Kidney glomerular epithelial cell (primary cell): Measurements from ENCODE around the gene ILF2.
"Not testable (repeated sequence)": the region's sequence is repeated elsewhere in the genome, so short reads cannot be mapped to it uniquely, and the experiment has no call there.

Experiments used
- DNase-seq: peaks from one replicate; lab custom pipeline; 2025; lab: John Stamatoyannopoulos, UW

ILF2 gene

DNA sequence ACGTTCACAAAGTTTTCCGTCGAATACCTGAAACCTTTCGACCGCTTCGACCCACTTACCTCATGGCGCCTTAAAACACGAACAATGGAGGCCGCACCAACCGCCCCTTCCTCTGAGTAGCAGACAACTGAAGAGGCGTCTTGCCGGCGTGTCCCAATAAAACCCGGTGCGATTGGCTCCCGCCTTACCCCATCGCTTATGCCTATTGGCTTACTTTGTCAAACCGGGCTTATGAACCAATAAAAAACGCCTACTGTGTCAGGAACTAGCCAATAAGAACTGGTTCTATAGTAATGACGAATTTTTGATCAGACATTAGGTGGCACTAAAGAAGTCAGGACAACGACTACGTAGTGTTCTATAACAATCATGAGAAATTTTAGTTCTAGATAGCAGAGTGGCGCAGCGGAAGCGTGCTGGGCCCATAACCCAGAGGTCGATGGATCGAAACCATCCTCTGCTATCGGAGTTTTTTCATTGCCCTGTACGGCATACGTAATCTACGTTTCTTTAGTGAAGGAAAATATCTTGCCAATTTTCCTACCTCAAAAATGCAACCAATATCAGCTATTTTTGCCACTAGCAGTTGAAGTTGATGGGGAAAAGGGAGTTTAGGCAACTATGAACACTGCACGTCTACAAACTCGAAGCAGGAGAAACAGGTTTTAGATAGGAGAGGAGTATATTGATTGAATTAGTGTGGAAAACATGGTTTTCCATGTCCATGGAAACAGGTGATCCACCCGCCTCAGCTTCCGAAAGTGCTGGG is at the start of gene ILF2:
Gene ILF2, minus strand, starts transcription at position 135 of the 769 bp plus-strand sequence. Its CDS starts 71 bp downstream, at position 64.
- DNase-seq = peak; percentile 98

DNA sequence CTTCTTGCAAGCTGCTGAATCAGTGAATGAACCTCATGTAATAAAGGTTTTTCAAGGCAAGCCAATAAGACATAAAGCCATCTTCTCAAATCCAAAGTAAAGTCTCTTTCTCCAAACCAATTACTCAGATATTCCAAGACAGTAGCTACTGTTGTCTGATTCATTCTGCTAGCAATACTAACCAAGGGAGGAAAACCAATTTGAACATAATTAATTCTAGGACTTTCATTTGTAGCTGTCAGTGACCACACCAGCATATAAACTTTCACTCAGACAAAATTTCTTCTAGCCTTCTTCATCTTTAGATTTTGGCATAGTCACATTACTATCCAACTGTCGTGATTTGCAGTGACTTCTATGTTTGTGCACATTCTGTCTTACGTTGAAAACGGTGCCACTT is 46.5 kb upstream of the ILF2 start:
- no peak for DNase-seq

DNA sequence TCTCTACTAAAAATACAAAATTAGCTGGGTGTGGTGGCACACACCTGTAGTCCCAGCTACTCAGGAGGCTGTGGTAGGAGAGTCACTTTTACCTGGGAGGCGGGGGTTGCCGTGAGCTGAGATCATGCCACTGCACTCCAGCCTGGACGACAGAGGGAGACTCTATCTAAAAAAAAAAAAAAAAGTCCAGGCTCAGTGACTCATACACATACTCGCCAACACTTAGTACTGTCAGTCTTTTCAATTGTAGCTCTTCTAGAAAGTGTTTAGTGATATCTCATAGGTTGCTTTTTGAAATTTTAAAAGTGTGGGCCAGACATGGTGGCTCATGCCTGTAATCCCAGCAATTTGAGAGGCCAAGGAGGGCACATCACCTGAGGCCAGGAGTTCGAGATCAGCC is 45.4 kb upstream of the ILF2 start:
- DNase-seq = not testable (repeated sequence)

DNA sequence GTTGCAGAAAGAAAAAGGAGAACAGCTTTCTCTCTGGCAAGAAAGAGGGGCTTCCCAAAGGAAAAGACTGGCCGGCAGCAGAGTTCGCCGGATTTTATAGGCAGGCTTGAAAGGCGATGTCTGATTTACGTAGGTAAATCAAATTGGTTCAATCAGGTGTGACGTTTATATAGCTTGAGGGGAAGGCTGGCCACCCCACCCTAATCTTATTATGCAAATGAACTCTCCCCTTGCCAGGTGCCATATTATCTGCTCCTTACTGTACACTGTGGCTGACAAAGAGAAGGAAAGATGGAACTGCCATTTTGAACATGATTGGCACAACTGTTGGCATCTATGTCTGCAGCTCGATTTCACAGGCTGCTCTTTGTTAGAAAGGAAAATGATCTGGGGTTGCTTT is 40.2 kb upstream of the ILF2 start:
- no peak for DNase-seq

DNA sequence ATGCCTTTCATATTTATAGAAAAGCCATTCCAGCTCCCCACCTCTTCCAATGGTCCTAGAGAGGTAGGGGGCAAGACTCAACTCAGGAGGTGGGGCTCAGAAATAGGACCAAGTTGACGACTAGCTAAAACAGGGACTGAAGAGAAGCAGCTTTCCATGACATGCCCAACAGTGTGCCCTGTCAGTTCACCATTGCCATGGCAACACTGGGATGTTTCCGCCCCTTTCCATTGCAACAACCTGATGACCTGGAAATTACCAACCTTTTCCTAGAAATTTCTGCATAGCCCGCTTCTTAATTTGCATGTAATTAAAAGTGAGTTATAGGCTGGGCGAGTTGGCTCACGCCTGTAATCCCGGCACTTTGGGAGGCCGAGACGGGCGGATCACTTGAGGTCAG is 34.7 kb upstream of the ILF2 start:
- DNase-seq = no peak

DNA sequence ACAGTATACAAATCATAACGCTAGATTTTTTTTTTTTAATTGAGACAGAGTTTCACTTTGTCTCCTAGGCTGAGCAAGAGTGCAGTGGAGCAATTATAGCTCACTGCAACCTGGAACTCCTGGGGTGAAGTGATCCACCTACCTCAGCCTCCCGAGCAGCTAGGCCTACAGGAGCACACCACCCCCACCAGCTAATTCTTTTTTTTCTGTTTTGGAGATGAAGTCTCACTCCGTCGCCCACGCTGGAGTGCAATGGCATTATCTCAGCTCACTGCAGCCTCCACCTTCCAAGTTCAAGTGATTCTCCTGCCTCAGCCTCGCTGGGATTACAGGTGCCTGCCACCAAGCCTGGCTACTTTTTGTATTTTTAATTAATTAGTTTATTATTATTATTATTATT is 29.0 kb upstream of the ILF2 start:
- DNase-seq = no peak

DNA sequence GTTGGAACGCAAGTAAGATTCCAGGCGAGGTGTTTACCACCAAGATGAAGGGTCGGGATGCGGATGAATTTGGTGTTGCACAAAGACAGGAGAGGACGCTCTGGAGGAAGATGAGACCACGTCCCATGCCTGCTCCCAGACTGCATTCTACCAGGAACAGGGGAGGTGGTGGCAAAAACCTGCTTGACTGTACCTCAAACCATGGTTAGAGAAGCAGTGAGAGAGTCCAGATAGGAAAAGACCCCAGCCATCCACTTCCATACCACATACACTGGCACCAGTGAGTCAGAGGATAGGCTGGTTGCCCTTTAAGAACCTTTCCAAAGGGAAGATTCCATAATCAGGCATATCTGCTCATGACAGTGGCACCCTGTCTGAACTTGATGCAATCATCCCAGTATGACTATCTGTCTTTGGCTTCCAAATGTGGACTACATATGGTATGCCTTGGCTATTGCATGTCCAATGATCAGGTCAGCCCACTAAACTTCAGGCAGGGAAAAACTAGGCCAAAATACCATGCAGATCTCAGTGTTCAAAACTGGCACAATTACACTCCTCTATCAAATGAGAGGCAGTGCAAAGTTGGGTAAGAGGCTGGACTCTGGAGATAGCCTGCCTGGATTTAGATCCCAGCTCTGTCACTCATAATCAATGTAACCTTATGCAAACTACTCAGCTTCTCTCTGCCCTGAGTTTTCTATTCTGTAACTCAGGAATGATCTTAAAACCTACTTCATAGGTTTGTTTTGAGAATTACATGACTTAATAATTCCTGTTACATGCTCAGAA is 28.3 kb upstream of the ILF2 start:
- DNase-seq = peak; percentile 43

DNA sequence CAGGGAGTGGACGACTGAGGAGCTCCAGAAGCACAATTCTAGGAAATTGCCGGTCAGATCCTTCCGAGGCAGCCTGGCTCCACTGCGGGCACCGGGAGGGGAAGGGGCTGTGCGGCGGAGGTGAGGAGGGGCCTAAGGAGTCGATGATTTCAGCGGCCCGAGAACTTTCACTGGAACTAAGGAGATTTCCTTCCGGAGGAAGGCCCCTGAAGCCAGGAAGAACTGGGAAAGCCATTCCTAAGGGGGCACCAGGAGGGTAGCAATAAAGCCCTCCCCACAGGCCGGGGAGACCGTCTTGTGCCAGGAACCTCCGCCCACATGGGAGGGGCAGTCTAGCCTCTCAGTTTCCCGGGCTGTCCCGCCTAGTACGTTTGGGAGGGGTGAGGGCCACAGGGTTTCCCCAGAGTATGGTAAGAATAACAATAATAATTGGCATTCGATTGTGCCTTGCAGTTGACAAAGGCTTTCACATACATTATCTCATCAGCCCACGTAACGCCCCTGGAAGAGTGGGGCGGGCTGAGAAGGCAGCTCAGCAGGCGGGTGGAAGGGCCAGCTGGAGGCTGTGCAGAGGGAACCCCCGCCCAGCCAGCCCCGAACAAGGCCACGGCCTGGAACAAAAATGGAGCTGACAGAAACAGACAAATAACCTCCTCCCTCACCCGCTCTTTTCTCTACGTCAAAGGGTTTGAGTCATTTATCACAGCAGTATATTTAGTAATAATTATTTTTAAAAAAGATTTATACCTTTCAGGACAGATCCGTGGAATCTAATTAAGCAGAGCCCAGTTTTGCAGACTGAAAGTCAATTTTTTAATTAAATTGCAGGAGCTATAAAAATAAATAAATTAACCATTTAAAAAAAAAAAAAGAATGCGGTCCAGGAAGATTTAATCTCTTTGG is 27.5 kb upstream of the ILF2 start:
- peak; percentile 98 for DNase-seq

DNA sequence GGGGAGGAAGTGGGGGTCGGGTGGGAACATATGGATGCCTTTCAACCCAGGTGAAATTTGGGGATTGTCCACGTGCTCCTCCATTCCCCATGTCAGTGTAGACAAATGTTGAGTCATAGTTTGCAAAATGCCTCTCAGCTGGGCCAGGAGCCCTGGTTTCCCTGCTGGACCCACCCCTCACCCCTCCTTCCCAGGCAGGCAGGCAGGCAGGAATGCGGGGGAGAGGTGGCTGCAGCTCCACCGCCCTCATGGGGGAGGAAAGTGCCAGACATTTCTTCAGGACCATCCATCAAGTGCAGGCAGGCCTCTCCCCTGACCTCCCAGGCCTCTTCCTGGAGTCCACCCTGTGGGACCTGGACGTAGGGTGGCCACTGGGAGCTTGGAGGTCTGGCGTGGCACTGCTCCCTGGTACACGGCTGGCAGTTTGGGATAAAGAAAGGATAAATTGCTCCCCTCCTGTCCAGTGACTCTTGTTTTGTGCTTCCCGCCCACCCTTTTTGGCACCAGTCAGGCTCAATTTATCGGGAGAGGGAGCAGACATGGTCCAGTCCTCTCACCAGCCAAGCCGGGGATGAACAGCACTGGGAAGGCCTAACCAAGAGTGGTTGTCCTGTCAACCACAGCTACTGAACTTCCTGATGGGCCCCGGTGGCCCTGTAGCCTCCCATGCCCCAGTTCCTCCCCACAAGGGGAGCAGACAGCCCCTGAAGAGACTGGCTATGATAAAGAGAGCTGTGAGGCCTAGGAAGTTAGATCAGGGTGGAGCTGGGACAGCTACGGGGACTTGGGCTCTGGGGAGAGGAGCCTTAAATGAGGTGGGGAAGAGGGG is 26.6 kb upstream of the ILF2 start:
- DNase-seq = peak; percentile 95

DNA sequence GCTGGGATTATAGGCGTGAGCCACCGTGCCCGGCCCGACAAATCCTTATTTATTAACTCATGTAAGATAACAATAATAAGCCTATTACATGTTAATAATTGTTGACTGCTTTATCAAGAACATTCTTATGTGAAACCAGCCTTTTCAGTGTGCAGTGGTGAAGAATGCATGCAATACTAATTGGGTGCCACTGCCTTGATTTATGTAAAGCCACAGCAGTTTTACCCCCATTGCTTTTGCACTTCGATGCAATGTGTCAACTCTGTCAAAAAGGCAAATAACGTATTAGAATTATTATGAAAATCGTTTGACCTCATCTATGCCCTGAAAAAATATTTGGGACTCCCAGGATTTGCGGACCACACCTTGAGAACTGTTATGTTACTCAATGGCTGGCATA is 25.9 kb upstream of the ILF2 start:
- DNase-seq = peak; percentile 82

DNA sequence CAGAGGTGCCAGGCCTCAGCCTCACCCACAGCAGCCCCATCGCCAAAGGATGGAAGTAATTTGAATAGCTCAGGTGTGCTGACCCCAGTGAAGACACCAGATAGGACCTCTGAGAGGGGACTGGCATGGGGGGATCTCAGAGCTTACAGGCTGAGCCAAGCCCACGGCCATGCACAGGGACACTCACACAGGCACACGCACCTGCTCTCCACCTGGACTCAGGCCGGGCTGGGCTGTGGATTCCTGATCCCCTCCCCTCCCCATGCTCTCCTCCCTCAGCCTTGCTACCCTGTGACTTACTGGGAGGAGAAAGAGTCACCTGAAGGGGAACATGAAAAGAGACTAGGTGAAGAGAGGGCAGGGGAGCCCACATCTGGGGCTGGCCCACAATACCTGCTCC is 22.7 kb upstream of the ILF2 start:
- no peak for DNase-seq

DNA sequence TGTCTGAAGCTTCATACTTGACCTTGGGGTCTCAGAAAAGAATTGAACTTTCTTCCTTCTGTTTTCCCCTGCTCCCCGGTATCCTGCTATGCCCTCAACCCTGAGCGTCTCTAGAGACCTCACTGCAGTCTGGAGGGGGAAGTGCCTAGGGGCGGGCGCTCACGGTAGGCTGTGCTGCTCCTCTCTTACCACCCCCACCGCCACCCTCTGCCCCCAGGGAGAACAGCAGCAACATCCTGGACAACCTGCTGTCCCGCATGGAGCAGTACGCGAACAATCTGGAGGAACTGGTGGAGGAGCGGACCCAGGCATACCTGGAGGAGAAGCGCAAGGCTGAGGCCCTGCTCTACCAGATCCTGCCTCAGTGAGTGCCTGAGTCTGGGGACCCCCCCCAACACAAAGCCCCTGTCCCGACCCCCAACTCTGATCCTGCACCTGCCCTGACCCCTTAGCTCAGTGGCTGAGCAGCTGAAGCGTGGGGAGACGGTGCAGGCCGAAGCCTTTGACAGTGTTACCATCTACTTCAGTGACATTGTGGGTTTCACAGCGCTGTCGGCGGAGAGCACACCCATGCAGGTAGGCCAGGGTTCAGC is 18.0 kb upstream of the ILF2 start:
- no peak for DNase-seq

DNA sequence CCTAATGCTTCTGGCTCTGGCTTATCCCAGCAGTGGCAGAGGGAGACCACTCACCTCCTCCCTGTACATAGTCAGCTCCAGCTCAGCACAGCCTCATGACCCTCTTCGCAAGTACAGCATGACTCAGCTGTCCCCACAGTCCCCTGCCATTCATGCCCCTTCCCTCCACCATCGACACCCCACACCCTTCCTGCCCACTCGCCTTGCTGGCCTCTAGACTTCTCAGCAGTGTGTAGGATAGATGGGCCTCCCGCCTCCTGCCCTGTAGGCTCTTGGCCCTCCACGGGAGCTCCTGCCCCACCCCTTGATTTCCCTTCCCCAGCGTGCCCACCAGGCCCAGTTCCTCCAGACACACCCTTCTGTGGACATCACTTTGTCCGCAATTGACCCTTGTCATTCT is 17.5 kb upstream of the ILF2 start:
- no peak for DNase-seq

DNA sequence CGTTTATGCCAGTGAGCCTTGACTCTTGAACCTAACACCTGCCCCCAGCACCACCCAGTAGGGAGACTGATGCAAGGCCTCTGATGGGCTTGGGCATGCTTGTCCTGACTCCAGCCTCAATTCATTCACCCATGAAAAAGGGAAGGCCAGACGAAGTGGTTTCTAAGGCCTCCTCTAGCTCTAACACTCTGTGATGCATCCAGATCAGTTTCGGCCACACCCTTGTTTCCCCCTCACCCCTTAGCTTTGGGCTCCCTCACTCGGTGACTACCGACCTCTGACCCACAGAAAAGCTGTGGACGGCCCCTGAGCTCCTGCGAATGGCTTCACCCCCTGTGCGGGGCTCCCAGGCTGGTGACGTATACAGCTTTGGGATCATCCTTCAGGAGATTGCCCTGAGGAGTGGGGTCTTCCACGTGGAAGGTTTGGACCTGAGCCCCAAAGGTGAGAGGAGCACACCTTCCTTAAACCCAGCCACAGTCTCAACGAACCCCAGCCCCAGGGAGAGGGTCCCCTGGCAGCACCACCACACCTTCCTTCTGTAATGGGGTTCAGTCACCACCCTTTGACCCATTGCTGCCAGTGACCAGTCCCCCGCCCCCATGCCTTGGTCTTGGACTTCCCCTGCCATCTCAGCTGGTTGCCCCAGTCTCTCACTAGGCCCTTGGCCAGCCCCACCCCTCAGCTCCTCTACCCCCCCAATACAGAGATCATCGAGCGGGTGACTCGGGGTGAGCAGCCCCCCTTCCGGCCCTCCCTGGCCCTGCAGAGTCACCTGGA is 16.7 kb upstream of the ILF2 start:
- no peak for DNase-seq

DNA sequence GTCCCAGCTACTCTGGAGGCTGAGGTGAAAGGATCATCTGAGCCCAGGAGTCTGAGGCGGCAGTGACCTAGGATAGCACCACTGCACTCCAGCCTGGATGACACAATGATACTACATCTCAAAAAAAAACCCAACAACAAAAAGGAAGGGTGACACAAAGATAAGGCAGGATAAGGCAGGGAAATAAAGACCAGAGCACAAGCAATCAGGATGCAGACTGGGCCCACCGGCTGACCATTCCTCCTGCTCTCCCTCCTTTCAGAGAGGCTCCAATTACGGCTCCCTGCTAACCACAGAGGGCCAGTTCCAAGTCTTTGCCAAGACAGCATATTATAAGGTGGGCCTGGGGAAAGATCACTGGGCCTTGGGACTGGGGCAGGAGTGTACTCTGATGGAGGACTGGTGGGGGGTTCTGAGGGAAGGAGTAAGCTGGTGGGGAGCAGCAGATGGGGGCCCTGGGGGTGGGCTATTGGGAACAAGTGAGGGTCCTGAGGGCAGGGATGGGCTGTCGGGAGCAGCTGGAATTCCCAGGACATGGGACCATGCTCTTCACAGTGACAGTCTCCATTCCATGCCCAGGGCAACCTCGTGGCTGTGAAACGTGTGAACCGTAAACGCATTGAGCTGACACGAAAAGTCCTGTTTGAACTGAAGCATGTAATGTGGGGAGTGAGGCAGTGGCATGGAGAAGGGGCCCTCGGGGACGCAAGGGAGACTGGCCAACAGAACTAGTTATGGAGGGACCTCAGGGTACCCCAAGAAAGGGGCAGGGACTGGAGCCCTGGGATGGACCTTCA is 14.9 kb upstream of the ILF2 start:
- no peak for DNase-seq

DNA sequence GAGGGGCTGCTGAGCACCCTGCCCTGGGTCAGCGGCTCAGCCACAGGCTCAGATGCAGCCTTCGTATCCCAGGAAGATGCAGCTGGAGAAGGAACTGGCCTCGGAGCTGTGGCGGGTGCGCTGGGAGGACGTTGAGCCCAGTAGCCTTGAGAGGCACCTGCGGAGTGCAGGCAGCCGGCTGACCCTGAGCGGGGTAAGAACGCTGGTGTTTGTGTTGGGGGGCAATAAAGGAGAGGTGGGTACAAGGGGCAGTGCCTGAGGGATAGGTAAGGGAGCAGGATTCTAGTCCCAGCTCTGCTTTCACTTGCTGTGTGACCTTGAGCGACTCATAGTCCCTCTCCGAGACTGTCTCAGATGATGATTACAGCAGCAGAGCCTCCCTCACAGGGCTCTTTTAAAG is 14.1 kb upstream of the ILF2 start:
- DNase-seq = no peak

DNA sequence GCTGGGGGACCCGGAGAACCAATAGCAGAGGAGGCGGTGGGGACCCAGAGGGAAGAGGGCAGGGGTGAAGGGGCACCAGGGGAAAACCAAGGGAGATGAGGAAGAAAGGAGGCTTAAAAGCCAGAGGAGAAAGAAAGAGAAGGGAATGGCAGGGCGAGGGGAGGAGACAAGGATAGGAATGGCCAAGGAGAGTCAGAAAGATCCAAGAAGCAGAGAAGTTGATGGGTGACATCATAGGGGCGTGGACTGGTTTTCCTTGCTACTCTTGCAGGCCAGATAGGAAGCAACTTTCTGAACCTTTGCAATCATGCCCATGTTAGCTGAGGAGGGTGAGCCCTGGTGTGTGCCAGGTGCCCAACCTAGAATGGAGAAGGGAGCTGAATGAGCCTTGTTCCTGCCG is 13.1 kb upstream of the ILF2 start:
- peak; percentile 34 for DNase-seq

DNA sequence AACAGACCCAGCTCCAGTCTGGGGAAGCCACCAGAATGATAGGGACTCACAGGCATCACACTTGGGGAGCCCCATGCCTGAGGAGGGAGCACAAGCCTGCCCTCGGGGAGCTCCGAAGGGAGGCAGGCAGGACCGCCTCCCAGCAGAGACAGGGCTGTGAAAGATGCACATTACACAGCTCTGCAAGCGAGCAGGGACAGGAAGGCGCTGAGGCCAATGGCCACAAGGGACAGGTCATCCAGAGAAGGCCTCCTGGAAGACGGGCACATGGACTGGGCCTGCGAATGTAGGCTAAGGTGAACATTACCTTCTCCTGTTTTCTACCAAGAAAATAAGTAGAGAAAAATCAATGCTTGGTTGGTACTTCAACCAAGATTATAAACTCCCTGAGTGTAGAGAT is 11.9 kb upstream of the ILF2 start:
- DNase-seq = no peak

DNA sequence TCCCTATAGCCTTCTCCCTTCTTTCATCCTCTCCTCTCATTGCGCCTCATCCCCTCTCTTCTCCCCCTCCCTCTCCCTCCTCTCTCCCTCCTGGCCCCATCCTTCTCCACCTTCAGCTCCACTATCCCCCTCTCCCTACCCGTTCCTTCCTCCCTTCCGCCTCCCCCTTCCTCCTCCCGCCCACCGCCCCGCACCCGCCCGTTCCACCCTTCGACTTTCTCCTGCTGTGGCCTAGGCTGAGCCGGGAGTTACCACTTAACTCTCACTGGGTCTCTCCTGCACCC is 9.3 kb upstream of the ILF2 start:
- no peak for DNase-seq
